Stimulated activated CD4-positive, alpha-beta T cell treated with anti-CD3 and anti-CD28 coated beads, Interleukin-4, amount 100 ng/mL, for 1 hour (primary cell): ENCODE data around the gene PLXNC1.

Experiments
- DNase-seq: peaks from one replicate; pipeline ENCODE4 v3.0.0-alpha.2; 2020

The PLXNC1 gene

DNA sequence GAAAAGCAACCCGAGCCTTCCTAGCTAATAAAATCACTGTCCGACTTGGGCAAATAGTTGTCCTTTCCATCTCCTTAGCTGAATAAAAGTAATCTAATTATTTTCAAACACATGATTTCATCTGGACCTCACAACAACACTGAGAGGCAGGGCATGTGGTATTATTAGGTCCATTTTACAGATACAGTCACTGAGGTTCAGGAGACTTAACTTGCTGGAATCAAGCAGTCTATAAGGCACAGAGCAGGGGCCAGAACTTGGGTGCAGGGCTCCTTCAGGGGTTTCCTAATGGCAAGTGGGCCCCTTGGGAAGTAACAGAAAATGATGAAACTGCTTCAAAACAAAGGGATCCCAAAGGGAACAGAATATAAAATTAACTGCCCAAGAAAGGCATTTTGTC is 15.5 kb downstream of the PLXNC1 start:
- no peak for DNase-seq

DNA sequence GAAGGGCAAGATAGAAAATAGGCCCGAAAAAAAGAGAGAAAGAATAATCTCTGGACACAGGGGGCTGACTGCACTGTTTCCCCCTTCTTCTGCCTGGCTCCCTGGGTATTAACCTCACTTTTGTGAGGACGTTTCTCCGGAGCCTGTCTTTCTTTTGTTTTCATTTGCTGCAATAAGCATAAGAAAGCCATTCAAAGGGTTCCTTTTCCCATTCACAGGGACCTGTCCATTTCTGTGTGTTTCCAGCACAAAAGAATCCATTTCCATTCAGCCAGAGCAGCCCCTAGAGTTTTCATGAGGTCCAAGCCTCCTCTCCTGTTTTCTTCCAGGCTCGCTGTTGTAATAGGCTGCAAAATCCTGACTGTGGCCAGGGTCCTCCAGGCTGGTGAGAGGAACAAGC is 16.8 kb downstream of the PLXNC1 start:
- DNase-seq = no peak

DNA sequence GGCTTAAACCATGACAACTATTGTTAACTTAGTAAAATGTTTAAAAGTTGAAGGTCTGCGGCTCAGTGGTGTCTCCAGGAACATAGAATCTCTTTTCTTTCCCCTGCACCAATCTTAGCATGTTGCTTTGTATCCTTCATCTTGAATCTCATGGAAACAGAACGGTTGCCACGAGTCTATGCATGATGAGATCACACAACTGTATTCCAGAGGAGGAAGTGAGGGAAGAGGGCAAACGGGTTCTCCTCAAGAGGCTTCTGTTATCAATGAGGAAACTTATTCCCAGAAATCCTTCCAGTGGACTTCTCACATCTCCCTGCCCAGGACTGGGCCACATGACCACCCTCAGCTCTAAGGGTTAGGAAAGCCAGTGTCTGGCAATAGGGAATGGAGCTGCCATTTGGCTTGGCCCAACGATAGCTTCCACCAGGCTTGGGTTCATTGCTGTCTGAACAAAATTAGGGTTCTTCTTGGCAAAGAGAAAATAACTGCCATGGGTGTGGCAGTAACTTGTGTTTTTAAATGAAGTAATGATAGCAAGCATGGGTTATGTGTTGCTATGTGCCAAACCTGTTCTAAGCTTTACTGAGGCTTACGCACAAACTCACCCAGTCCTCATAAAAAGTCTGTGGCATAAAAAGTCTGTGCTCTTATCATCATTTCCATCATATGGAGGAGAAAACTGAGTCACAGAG is 17.4 kb downstream of the PLXNC1 start:
- no peak for DNase-seq

DNA sequence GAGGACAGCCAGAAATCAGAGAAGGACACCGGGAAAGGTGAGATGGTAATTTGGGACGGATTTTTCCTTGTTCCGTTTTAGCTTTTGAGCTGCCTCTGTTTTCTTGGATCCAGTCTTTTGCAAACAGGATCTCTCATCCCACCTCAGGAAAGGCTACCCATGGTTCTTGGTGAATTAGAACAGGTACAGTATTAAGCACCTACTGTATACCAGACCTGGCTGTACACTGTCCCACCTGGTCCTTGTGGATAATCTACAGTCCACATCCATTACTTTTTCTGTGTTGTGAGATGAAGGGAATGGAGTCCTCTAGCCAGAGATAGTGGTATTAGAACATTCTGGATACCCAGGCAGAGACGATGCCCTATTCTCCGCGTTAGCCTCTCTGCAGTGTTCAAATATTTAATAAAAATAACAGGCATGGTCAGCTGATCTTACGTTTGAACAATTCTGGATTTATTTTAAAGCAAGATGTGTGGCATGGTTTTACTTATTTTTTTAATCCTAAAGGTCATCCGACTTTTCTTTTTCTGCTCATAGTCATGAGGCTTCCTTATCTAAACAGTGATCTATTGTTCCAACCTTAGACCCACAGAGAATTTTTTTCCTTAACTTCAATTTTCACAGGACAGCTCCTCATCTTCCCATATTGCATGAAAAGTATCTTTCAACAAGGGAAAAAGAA is 18.8 kb downstream of the PLXNC1 start:
- no peak for DNase-seq

GRCh38 chr12:94167756-94168416 is 19.5 kb downstream of the PLXNC1 start:
- DNase-seq = no peak

- DNase-seq = no peak
Observed at GRCh38 chr12:94169495-94169894, 21.1 kb downstream of the PLXNC1 start.

DNA sequence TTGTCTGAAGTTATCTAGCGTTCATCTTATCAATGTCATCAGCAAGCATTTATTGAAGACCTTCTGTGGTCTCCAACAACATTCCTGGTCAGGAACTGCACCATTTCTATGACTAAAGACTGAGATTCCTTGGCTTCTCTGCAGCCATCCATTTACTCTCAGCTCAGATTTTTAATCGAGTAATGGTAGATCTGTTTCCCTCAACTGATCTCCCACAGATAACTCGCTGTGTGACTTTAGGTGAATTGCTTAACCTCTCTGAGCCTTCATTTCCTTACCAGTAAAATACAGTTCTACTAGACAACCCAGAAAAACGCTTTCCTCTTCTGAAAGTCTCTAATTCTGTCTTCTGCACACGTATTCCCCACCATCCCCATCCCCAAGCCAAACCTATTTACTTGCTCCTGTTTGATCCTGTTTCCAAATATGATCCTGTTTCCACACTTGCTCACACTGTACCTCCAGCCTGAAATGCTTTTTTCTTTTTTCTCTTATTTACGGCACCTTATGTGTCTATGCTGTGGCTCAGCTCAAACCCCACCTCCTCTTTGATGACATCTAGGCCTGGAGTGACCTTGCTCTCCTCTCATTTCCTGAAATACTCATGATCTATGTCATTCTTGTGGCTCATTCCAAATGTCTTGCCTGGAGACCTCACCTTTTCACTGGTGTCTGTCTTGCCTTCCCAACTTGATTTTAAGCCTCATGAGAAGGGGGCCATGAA is 21.8 kb downstream of the PLXNC1 start:
- DNase-seq = no peak

- DNase-seq = no peak
Observed at GRCh38 chr12:94170690-94171594, 22.6 kb downstream of the PLXNC1 start.

GRCh38 chr12:94171595-94171930 is 23.2 kb downstream of the PLXNC1 start:
- no peak for DNase-seq

GRCh38 chr12:94172031-94172430 is 23.7 kb downstream of the PLXNC1 start:
- DNase-seq = peak; percentile 23

DNA sequence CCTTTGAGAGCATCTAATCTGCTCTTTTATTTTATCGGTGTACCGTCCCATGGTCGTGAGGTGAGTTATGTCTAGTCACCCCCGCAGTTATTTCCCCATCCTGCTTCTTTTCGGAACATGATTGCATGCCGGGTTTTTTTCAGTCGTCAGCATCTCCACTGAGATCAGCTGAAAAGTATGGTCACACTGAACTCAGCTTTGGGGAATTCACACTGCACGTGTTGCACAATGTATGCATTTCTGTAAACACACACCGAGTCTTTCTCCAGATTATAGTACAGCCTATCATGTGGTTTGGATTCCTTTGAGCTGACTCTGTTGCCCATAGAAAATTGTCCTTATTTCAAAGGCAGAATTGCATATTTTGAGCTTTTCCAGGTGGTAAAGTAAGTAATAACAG is 24.6 kb downstream of the PLXNC1 start:
- no peak for DNase-seq

DNA sequence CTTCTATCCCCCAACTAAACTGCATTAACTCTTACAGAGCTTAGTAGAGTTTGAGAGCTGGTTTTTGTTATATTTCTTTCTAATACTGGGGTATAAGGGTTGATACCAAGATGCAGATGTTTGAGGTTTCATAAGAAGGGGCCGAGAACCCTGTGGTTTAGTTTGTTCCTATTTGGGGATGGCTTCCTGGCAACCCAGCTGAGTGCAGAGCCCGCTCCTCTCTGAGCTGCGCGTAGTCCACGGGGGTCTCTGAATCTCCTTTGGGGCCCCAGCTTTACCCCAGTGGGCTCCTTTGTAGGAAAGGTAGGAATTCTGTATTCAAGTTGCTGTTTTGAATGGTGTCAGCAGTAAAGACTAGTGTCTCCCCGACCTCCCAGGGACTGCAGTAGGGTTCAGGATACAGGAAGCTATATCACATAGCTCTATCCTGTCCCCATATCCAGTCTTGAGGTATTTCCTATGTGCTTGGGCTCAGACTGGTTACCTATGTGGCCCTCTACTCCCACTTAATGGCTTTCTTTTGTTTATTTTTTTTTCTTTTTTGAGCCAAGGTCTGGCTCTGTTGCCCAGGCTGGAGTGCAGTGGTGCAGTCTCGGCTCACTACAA is 25.4 kb downstream of the PLXNC1 start:
- no peak for DNase-seq

DNA sequence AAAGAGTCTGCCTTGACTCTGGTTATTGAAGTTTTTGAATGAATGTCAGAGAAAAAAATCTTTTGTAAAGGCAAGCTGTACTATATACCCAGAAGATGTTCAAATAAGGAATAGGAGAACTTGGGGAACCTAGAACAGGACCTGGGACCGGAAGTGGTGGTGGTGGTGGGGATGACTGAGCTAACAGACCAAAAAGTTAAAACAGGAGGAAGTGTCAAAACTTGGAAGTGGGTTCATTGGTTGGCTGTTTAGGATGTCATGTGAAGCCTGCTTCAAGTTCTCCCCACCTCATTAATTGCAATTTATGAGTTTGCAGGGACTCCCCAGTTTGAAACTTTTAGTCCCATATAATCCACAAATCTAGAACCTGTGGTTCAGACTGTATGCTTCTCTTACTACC is 26.2 kb downstream of the PLXNC1 start:
- no peak for DNase-seq

GRCh38 chr12:94175763-94176668 is 27.6 kb downstream of the PLXNC1 start:
- no peak for DNase-seq

DNA sequence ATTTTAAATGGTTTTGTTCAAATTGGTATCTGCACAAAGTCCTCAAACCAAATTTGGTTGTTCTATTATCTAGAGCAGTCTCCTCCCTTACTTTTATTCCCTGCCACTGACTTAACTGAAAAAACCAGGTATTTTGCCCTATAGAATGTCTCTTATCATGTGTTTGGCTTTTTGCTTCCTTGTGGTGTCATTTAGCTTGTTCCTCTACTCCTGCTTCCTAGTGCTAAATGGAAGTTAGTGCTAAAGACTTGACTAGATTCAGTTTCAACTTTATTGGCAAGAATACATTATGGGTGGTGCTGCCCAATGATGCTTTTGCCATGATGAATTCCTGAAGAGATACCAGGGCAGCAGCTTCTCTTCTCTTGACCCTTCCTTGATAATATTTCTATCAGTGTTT is 29.7 kb downstream of the PLXNC1 start:
- no peak for DNase-seq

DNA sequence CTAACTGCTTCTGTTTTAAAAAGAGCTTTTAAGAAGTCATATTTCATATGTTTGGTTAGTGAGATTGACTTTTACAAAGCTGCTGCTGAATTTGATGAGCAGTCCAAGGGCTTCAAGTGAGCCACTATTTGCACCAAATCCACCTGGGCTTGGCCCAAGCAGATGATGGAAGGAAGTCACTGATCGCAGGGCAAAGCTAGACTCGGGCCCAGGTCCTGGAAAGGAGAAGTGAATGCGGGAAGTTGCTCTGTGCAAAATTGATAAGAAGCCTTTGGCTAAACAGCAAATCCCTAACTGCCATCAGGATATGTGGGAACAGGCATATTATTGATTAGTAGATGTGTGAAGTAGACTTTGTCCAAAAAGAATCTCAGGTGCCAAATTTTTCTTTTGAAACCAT is 30.5 kb downstream of the PLXNC1 start:
- no peak for DNase-seq

DNA sequence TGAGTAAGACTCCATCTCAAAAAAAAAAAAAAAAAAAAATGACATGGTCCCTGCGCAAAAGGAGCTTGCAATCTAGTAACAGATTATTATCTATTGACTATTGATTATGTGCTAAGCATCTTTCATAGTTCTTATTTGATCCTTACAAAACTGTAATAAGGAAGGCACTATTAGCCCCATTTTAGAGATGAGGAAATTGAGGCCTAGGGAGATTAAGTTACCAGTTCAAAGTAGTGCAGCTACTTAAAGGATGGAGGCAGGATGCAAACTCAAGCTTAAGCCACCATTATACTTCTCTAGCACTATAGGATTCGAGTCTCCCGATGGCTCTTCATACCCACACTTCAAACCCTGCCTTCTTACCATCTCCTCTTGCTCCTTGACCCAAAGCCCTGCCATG is 31.3 kb downstream of the PLXNC1 start:
- no peak for DNase-seq

DNA sequence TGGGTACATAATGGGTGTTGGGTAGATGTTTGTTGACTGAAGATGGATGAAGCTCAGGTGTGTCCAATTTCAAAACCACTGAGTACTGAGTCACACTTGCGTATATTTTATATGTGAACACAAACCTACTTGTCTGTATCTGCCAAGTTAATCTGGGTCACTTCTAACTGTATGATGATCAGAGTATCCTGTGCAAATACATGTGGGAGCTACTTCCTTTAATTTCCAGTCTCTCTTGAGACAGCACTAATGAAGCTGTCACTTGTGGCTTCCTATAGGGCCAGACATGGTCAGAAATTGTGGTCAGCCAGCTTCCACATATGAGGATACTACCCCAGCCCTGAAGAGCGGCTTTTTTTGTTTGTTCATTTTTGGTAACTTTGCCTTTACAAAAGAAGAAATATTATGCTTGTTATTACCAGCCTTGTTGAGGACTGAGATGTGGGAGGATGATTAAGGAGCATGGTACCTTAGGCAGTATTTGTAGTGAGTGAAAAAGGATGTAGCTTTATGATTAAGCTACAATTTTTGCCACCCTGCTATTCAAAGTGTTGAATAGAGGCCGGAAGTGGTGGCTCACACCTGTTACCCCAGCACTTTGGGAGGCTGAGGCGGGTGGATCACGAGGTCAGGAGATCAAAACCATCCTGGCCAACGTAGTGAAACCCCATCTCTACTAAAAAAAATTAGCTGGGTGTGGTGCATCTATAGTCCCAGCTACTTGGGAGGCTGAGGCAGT is 32.4 kb downstream of the PLXNC1 start:
- no peak for DNase-seq

DNA sequence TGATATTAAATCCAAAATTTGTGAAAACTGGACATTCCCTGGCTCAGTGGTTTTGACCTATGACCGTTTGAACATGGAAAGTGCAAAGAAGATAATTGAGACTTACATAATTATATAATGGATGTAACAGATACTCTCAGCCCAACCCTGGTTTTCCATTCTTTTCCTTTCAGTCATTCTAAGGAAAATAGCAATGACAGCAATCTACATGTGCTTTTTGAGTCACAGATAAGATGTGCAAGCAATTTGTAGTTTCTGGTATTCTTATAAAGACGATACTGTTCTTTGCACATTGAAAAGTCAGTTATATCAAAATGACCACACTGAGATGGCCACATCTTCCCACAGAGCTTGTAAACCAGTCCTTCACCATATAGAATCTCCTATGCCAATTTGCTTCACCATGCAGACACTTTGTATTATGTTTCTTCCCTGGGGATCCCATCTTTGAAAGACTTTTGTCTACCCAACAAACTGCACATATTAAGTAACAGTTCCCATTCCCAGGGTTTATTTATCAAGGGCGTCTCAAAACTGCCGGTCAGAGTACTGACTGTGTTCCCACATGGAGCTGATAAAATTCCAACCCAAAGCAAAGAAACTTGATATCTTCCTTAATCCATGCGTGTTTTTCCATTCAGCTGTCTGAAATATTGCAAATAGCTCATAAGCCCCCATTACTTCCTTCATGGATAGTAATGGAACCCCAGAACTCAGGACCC is 34.8 kb downstream of the PLXNC1 start:
- DNase-seq = no peak
